HG02642 (cell line): ENCODE data around the gene CDKL2.
A peak's percentile ranks its signal among the peaks of the same experiment; 100 is the strongest.
"Not testable (repeated sequence)": the region's sequence is repeated elsewhere in the genome, so short reads cannot be mapped to it uniquely, and the experiment has no call there.

Experiments
- ATAC-seq: cut with Tn5 transposase; IDR thresholded peaks from one replicate; pipeline ENCODE4 v1.9.1; 2021; ENCODE audit warnings: mild to moderate bottlenecking; ENCODE audit not compliant: unreplicated experiment, poor library complexity

The CDKL2 gene

GRCh38 chr4:75561789-75562188, 68.5 kb downstream of the CDKL2 start:
- no peak for ATAC-seq

GRCh38 chr4:75557696-75558095, 72.6 kb downstream of the CDKL2 start:
- ATAC-seq = no peak

- ATAC-seq = peak; percentile 91
These were observed 74.8 kb downstream of the CDKL2 start, which contains the start of gene ODAPH for GRCh38 chr4:75555294-75556164. ODAPH (plus strand) TSS chr4:75556066; CDS start chr4:75556083, 17 bp downstream.

GRCh38 chr4:75552452-75552851, 77.9 kb downstream of the CDKL2 start:
- no peak for ATAC-seq

- no peak for ATAC-seq
These were observed 81.3 kb downstream of the CDKL2 start for GRCh38 chr4:75549019-75549418.

- no peak for ATAC-seq
These were observed 82.5 kb downstream of the CDKL2 start for GRCh38 chr4:75547647-75548387.

GRCh38 chr4:75545526-75545925, 84.8 kb downstream of the CDKL2 start:
- no peak for ATAC-seq

GRCh38 chr4:75544870-75545269, 85.5 kb downstream of the CDKL2 start:
- ATAC-seq = no peak

- not testable (repeated sequence) for ATAC-seq
These were observed 86.1 kb downstream of the CDKL2 start for GRCh38 chr4:75544220-75544619.

GRCh38 chr4:75542824-75543223, 87.5 kb downstream of the CDKL2 start:
- ATAC-seq = no peak

GRCh38 chr4:75537308-75537707, 93.0 kb downstream of the CDKL2 start:
- not testable (repeated sequence) for ATAC-seq

- not testable (repeated sequence) for ATAC-seq
These were observed 96.4 kb downstream of the CDKL2 start for GRCh38 chr4:75533926-75534325.

- ATAC-seq = not testable (repeated sequence)
These were observed 96.9 kb downstream of the CDKL2 start for GRCh38 chr4:75533339-75533887.

- not testable (repeated sequence) for ATAC-seq
These were observed 98.7 kb downstream of the CDKL2 start for GRCh38 chr4:75531536-75532143.

- no peak for ATAC-seq
These were observed 99.6 kb downstream of the CDKL2 start for GRCh38 chr4:75530556-75531322.
